MM.1S (cell line): Measurements from ENCODE around the gene CTAGE1.

Source experiments
- DNase-seq: peaks from one replicate; pipeline ENCODE4 v3.0.0-alpha.2; 2015
- H2AFZ ChIP-seq: fragments of 300-600 bp; sonication (generic); 2 replicates; pipeline ENCODE4 v1.6.0; 2016; ENCODE audit warnings: antibody characterized with exemption, low read length
- H3F3A ChIP-seq: fragments of 300-600 bp; sonication (generic); 2 replicates; pipeline ENCODE4 v1.6.1; 2016; ENCODE audit warnings: mild to moderate bottlenecking, antibody characterized with exemption, low read length, moderate library complexity, mixed read lengths; ENCODE audit not compliant: insufficient read depth
- H3K27ac ChIP-seq: fragments of 300-600 bp; sonication (generic); 2 replicates; pipeline ENCODE4 v1.5.1; 2016; ENCODE audit warnings: mild to moderate bottlenecking, low read length
- H3K27me3 ChIP-seq: fragments of 300-600 bp; sonication (generic); replicated peaks from 2 replicates; pipeline ENCODE4 v1.6.0; 2016; ENCODE audit warnings: low read length; ENCODE audit not compliant: insufficient read depth
- H3K36me3 ChIP-seq: fragments of 300-600 bp; sonication (generic); replicated peaks from 2 replicates; pipeline ENCODE4 v1.6.1; 2016; ENCODE audit warnings: mild to moderate bottlenecking, low read length, mixed read lengths; ENCODE audit not compliant: insufficient read depth
- H3K4me1 ChIP-seq: fragments of 300-600 bp; sonication (generic); 2 replicates; pipeline ENCODE4 v1.6.1; 2016; ENCODE audit warnings: low read length, mixed read lengths
- H3K4me2 ChIP-seq: fragments of 300-600 bp; sonication (generic); 2 replicates; pipeline ENCODE4 v1.6.0; 2016; ENCODE audit warnings: low read depth, low read length
- H3K4me3 ChIP-seq: fragments of 300-600 bp; sonication (generic); 2 replicates; pipeline ENCODE4 v1.5.1; 2016; ENCODE audit warnings: low read length, mixed read lengths
- H3K79me2 ChIP-seq: fragments of 300-600 bp; sonication (generic); 2 replicates; pipeline ENCODE4 v1.6.1; 2016; ENCODE audit warnings: mixed run types, low read length, mixed read lengths
- H3K9ac ChIP-seq: fragments of 300-600 bp; sonication (generic); 2 replicates; pipeline ENCODE4 v1.6.1; 2016; ENCODE audit warnings: low read length, mixed read lengths
- H3K9me2 ChIP-seq: fragments of 300-600 bp; sonication (generic); replicated peaks from 2 replicates; pipeline ENCODE4 v1.6.1; 2016; ENCODE audit warnings: mild to moderate bottlenecking, low read length, mixed read lengths; ENCODE audit not compliant: insufficient read depth
- H3K9me3 ChIP-seq: fragments of 300-600 bp; sonication (generic); replicated peaks from 2 replicates; pipeline ENCODE4 v1.6.1; 2016; ENCODE audit warnings: mild to moderate bottlenecking, low read length, mixed read lengths; ENCODE audit not compliant: insufficient read depth
- H4K20me1 ChIP-seq: fragments of 300-600 bp; sonication (generic); 2 replicates; pipeline ENCODE4 v1.6.1; 2016; ENCODE audit warnings: mild to moderate bottlenecking, low read length, moderate library complexity, mixed read lengths; ENCODE audit not compliant: insufficient read depth
- CTCF ChIP-seq: fragments of 300-600 bp; sonication (generic); IDR thresholded peaks from 2 replicates; pipeline ENCODE4 v1.5.1; 2016; ENCODE audit warnings: antibody characterized with exemption, low read length, mixed read lengths
- EZH2 ChIP-seq: fragments of 300-600 bp; sonication (generic); optimal IDR thresholded peaks from 2 replicates; pipeline ENCODE3; 2017; ENCODE audit warnings: low read depth, mild to moderate bottlenecking, antibody characterized with exemption, low read length, mixed read lengths
- EZH2phosphoT487 ChIP-seq: fragments of 300-600 bp; sonication (generic); IDR thresholded peaks from 2 replicates; pipeline ENCODE4 v1.6.1; 2018; ENCODE audit warnings: antibody characterized with exemption, low read length

Gene CTAGE1

DNA sequence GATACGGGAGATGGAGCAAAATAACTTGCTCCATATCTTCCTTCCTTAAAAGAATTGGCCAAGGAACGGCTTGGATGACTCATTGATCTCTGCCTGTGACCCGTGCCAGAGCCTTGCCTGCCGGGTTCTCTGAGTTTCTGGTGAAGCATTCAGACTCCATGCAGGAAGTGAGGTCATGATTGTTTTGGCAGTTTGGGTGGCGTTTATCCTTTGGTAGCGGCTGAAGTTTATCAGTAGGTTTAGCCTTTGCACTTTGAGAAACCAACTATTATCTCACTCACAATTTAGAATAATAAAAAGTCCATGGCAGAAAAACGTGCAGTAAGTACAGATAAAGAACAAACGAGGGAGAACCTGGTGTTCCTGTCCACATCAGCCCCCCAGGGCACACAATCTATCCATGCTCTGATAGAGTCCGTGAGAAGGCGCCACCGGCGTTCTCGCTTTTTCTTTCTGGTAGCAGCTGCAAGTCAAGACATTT, 15.0 kb upstream of the CTAGE1 start:
- Histone ChIP-seq H3F3A (no peaks in the 10 kb centered on the region), H3K9ac (no peak overlapping the region), H3K4me2 (no peak overlapping the region), H3K4me1 (no peaks in the 10 kb centered on the region), H3K9me3 (no peaks in the 10 kb centered on the region), H3K79me2 (no peaks in the 10 kb centered on the region), H3K4me3 (no peak overlapping the region), H3K27ac (no peak overlapping the region), H2AFZ (no peak overlapping the region), H4K20me1 (no peaks in the 10 kb centered on the region), H3K9me2 (no peaks in the 10 kb centered on the region), H3K36me3 (no peaks in the 10 kb centered on the region), H3K27me3 (no peaks in the 10 kb centered on the region)
- DNase-seq = no peak
- TF ChIP-seq CTCF = no peak

DNA sequence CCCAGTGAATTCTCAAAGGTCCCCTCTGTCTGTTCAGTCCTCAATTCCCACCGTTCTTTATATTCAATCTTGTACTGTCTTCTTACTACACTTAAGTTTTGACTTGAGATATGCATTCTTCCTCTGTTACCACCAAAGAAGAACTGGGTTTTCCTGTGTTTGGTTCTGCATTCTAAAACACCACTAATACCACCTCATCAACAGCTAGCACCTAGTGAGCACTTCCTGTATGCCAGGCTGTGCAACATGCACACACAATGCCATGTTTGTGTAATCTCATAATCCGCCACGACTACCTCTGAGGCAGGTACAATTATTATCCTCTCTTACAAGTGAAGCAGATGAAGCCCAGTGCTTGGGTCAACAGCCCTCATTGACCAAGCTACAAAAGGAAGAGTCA, 11.8 kb upstream of the CTAGE1 start:
- Histone ChIP-seq H3K79me2 (no peaks in the 10 kb centered on the region), H3K27me3 (no peaks in the 10 kb centered on the region), H3K4me1 (no peaks in the 10 kb centered on the region), H3K9me2 (no peaks in the 10 kb centered on the region), H3K9ac (no peak overlapping the region), H3K27ac (no peak overlapping the region), H3K4me3 (no peak overlapping the region), H3K36me3 (no peaks in the 10 kb centered on the region), H3F3A (no peaks in the 10 kb centered on the region), H2AFZ (no peak overlapping the region), H3K4me2 (no peak overlapping the region), H4K20me1 (no peaks in the 10 kb centered on the region), H3K9me3 (no peaks in the 10 kb centered on the region)
- no peak for DNase-seq
- TF ChIP-seq CTCF (no peak), EZH2 (no peak), EZH2phosphoT487 (no peak)

DNA sequence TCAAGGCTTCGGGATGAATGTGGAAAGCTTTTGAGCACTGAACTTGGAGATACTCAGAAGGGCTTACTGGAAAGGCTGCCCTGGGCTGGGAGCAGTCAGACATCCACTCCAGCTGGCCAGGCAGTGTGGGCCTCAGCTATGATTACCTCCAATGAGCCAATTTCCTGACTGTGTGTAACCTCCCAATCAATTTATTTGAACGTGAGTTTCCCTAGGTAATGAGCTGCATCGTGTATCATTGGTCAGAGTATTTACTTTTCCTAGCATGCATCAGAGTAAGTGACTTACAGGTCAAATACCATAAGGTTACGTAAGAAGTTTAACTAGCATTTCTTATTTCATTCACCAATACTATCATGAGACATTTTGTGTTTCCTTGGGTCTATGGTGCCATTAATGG, 11.0 kb upstream of the CTAGE1 start:
- TF ChIP-seq EZH2phosphoT487 (no peak), EZH2 (no peak), CTCF (no peak)
- Histone ChIP-seq H3K27me3 (no peaks in the 10 kb centered on the region), H3K9me2 (no peaks in the 10 kb centered on the region), H3K36me3 (no peaks in the 10 kb centered on the region), H3K4me2 (no peak overlapping the region), H3K9ac (no peak overlapping the region), H3K9me3 (no peaks in the 10 kb centered on the region), H4K20me1 (no peaks in the 10 kb centered on the region), H3K27ac (no peak overlapping the region), H3K79me2 (no peaks in the 10 kb centered on the region), H2AFZ (no peak overlapping the region), H3F3A (no peaks in the 10 kb centered on the region), H3K4me3 (no peak overlapping the region), H3K4me1 (no peaks in the 10 kb centered on the region)
- no peak for DNase-seq
